IPS-18a (cell line): ENCODE results near the gene FIGN.

Source experiments
- H3K27ac ChIP-seq: one replicate; pipeline ENCODE4 v1.5.1; 2013; ENCODE audit warnings: low read length
- H3K27me3 ChIP-seq: one replicate; pipeline ENCODE4 v1.6.1; 2013; ENCODE audit warnings: mild to moderate bottlenecking, low read length; ENCODE audit not compliant: control insufficient read depth, insufficient read depth
- H3K36me3 ChIP-seq: one replicate; pipeline ENCODE4 v1.6.1; 2013; ENCODE audit warnings: low read depth, low read length; ENCODE audit not compliant: control insufficient read depth
- H3K4me1 ChIP-seq: one replicate; pipeline ENCODE4 v1.6.1; 2013; ENCODE audit warnings: low read depth, low read length; ENCODE audit not compliant: control insufficient read depth
- H3K4me3 ChIP-seq: one replicate; pipeline ENCODE4 v1.5.1; 2013; ENCODE audit warnings: low read length
- H3K9ac ChIP-seq: one replicate; pipeline ENCODE4 v1.6.1; 2013; ENCODE audit warnings: mild to moderate bottlenecking, low read length, moderate library complexity
- H3K9me3 ChIP-seq: one replicate; pipeline ENCODE4 v1.6.1; 2013; ENCODE audit warnings: low read depth, low read length; ENCODE audit not compliant: control insufficient read depth

Gene FIGN

DNA sequence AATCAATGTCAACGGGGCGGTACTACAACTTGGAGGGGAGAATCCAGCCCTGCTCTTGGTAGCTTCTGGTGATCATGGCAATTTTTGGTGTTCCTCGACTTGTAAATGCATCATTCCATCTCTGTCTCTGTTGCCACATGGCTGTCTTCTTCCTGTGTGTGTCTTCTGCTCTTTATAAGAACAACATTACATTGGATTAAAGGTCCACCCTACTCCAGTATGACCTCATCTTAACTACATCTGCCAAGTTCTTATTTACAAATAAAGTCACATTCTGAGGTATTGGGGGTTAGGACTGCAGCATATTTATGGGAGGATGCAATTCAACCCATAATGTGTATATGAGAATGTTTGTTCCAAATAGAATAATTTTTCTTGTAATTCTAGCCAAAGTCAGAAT is 28.8 kb upstream of the FIGN start:
- Histone ChIP-seq H3K36me3 (no peaks in the 10 kb centered on the region), H3K9me3 (no peaks in the 10 kb centered on the region), H3K27ac (no peak overlapping the region), H3K27me3 (no peaks in the 10 kb centered on the region), H3K9ac (no peak overlapping the region), H3K4me1 (no peaks in the 10 kb centered on the region), H3K4me3 (no peak overlapping the region)

DNA sequence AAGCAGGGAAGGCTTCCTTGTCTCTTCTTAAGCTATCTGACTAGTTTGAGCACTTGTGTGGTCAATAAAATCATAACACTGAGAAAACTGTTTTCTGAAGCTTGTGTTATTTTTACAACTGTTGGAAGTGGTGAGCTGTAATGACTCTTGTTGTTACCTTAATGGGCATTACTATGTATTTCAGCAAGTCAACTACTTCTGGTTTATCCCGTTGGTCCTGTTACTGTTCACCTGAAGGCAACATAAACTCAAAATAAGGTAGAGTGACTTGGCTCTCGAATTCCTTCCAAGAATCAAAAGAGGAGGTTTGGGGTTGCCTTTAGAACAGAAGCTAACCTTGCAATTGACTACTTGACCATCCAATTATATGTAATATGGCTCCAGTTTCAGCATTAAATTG is 23.2 kb upstream of the FIGN start:
- Histone ChIP-seq H3K9ac (no peak overlapping the region), H3K27ac (no peak overlapping the region), H3K4me3 (no peak overlapping the region), H3K9me3 (no peaks in the 10 kb centered on the region), H3K36me3 (no peaks in the 10 kb centered on the region), H3K27me3 (no peaks in the 10 kb centered on the region), H3K4me1 (peaks cover 5% of the 10 kb centered on the region)

DNA sequence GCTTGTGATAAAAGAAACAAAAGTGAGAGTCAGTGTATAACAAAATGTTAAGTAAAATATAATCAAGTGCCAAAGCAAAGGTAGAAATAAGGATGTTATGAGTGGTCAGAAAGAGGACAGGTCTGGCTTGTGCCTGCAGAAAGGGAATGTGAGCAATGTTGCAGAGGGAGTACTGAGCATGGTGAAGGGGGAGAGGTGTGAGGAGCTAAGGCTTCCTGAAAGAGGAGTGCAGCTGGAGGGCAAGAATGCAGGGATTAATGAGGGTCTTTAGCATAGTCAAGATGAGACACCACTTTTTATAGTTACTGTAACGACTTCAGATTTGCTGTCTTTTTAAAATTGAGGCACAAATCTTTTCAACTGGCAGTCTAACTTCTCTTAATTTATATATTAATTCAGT is 22.0 kb upstream of the FIGN start:
- H3K9ac ChIP-seq: no peak overlapping the region

DNA sequence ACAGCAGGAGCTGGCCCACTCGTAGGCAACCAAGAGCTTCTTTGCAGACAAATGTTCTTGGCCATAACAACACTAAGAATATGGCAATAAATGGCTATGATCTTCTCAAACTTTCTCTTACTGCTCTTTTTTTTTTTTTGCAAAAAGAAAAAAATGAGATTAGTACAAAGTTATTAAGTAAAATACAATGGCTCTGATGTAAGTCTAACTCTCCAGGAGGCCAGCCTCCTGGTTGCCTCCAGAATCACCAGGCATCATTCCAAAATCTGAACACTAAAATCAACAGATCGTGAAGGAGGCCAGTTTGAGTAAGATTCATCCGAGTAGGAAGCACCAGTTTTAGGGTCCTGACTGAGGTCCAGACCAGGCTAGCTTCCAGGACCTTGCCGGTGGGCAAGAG is 20.8 kb upstream of the FIGN start:
- Histone ChIP-seq H3K4me1 (peaks cover 5% of the 10 kb centered on the region), H3K9ac (no peak overlapping the region), H3K36me3 (no peaks in the 10 kb centered on the region)

More for the DNA sequence above, 22.0 kb upstream of the FIGN start:
- Histone ChIP-seq H3K27ac (no peak overlapping the region), H3K36me3 (no peaks in the 10 kb centered on the region), H3K9me3 (no peaks in the 10 kb centered on the region), H3K4me1 (peaks cover 5% of the 10 kb centered on the region), H3K4me3 (no peak overlapping the region), H3K27me3 (no peaks in the 10 kb centered on the region)

DNA sequence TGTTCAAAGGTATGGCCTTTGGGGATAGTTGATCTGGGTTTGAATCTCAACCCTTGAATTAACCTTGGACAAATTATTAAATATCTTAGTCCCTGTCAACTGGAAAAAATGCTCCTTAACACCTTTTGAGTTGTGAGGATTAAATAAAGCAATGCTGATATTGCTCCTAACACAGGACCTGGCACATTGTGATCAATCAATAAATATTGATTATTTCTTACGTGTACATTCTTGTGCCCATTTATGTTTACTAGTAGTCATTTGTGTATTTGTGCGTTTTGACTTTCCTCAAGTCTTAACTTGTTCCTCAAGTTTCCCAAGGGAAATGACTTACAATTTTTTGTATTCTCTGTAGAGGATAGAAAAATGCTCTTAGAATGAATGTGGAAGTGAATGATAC is 19.6 kb upstream of the FIGN start:
- Histone ChIP-seq H3K27me3 (no peaks in the 10 kb centered on the region), H3K4me3 (no peak overlapping the region), H3K36me3 (no peaks in the 10 kb centered on the region), H3K27ac (no peak overlapping the region), H3K9ac (no peak overlapping the region), H3K9me3 (no peaks in the 10 kb centered on the region), H3K4me1 (peaks cover 5% of the 10 kb centered on the region)

More for the DNA sequence above, 20.8 kb upstream of the FIGN start:
- H3K9me3 ChIP-seq: no peaks in the 10 kb centered on the region
- H3K4me3 ChIP-seq: no peak overlapping the region
- H3K27ac ChIP-seq: no peak overlapping the region
- H3K27me3 ChIP-seq: no peaks in the 10 kb centered on the region

DNA sequence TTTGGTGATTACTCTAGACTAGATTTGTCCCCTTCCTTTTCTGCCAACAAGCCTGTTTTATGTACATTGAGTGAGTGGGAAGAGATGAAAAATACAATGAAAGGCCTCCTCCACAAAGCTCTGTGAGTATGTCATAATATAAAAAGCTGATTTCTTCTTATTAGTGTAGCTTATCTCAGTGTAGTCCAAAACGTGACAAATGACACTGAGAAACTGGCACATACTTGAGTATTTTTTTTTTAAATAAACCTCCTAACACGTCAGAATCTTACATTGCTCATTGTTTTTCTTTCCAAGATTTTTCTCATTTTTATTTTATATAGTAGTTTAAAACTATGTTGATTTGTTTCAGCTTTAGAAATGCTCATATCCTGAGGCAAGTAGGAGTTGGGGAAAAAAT is 17.9 kb upstream of the FIGN start:
- Histone ChIP-seq H3K36me3 (no peaks in the 10 kb centered on the region), H3K27me3 (no peaks in the 10 kb centered on the region), H3K27ac (no peak overlapping the region), H3K9ac (no peak overlapping the region), H3K4me3 (no peak overlapping the region), H3K4me1 (peaks cover 5% of the 10 kb centered on the region), H3K9me3 (no peaks in the 10 kb centered on the region)

DNA sequence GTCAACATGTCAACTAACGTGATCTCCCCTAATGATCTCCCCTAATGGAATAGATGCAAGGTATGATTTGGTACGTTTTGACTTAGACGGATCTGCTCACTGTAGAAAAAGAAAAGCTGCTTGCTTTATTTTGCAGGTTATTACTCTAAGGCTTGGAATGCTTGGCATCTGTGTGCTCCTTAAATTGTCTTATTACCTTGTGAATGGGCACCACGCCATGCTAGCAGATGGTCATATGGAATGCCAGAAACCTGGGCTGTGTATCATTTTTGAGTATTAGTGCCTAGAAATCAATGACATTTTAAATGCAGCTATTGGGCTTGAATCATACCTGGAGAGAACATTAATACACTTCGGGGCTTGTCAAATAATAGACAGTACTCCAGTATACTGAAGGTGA is 16.5 kb upstream of the FIGN start:
- H3K36me3 ChIP-seq: no peaks in the 10 kb centered on the region
- H3K4me3 ChIP-seq: no peak overlapping the region
- H3K4me1 ChIP-seq: no peaks in the 10 kb centered on the region
- no peaks in the 10 kb centered on the region for H3K9me3 ChIP-seq
- no peak overlapping the region for H3K9ac ChIP-seq
- H3K27ac ChIP-seq: no peak overlapping the region
- no peaks in the 10 kb centered on the region for H3K27me3 ChIP-seq

DNA sequence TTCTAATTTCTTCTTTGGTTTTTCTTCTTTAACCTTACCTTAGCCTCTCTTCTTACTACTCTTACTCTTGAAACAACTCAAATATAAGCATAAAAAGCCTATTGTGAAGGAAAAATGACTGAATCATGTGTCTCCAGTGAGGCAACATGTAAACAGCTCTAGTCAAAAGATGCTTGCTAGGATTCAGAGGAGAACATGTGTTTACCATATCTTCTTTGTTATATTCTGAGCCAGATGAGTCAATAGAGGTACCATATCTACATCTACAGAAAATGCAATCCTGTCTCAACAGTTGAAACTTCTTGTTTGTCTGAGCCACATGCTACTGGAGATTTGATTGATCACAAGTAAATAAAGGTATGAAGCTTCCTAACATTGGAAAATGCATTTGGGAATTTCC is 15.9 kb upstream of the FIGN start:
- Histone ChIP-seq H3K4me3 (no peak overlapping the region), H3K4me1 (no peaks in the 10 kb centered on the region), H3K36me3 (no peaks in the 10 kb centered on the region)

DNA sequence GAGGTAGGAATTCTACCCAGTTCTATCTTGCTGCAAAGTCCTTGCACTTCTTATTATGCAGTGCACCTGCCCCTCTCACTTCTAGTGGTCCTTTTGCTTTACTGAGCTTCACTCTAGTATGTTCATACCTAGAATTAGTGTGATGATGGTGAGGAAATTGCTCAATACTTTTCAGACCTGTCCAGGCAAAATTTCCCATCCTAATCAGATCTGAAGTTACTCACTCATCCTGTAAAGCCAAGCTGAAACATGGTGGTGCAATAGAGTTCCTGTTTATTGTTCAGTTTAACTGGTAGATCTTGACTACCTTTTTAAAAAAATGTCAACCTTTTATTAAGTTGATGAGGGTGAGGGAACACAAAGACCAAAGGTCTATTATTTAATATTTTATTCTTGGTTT is 12.6 kb upstream of the FIGN start:
- H3K9me3 ChIP-seq: no peaks in the 10 kb centered on the region
- no peak overlapping the region for H3K27ac ChIP-seq
- H3K36me3 ChIP-seq: no peaks in the 10 kb centered on the region
- no peaks in the 10 kb centered on the region for H3K27me3 ChIP-seq
- H3K4me3 ChIP-seq: no peak overlapping the region
- no peaks in the 10 kb centered on the region for H3K4me1 ChIP-seq
- H3K9ac ChIP-seq: no peak overlapping the region

More for the DNA sequence above, 15.9 kb upstream of the FIGN start:
- Histone ChIP-seq H3K9me3 (no peaks in the 10 kb centered on the region), H3K27ac (no peak overlapping the region), H3K27me3 (no peaks in the 10 kb centered on the region), H3K9ac (no peak overlapping the region)

- Histone ChIP-seq H3K27me3 (no peaks in the 10 kb centered on the region), H3K4me1 (peaks cover 8% of the 10 kb centered on the region), H3K4me3 (no peak overlapping the region), H3K36me3 (no peaks in the 10 kb centered on the region), H3K27ac (no peak overlapping the region), H3K9ac (no peak overlapping the region), H3K9me3 (no peaks in the 10 kb centered on the region)
These were observed 5.6 kb upstream of the FIGN start for GRCh38 chr2:163741435-163741834.

GRCh38 chr2:163737563-163737962 is 1.8 kb upstream of the FIGN start:
- Histone ChIP-seq H3K36me3 (no peaks in the 10 kb centered on the region), H3K4me3 (peak overlapping the region; percentile 80), H3K9me3 (no peaks in the 10 kb centered on the region), H3K27ac (no peak overlapping the region), H3K4me1 (peaks cover 24% of the 10 kb centered on the region), H3K9ac (no peak overlapping the region), H3K27me3 (no peaks in the 10 kb centered on the region)

GRCh38 chr2:163737190-163737439 is 1.3 kb upstream of the FIGN start:
- H3K4me3 ChIP-seq: peak overlapping the region; percentile 80
- H3K27ac ChIP-seq: no peak overlapping the region
- no peaks in the 10 kb centered on the region for H3K27me3 ChIP-seq
- H3K9ac ChIP-seq: peak overlapping the region; percentile 89
- H3K4me1 ChIP-seq: peaks cover 25% of the 10 kb centered on the region
- no peaks in the 10 kb centered on the region for H3K36me3 ChIP-seq
- no peaks in the 10 kb centered on the region for H3K9me3 ChIP-seq
